Hematopoietic multipotent progenitor cell (in vitro differentiated cells): ENCODE data around the gene CD63. TPM values are rescaled to one million over a fixed set of nuclear protein-coding genes. Genes with fewer than 3 reads are reported as not detected.

Source experiments
- DNase-seq, 3 donors: peaks; one replicate each; pipeline ENCODE4 v3.0.0-alpha.2; 2011 to 2015; ENCODE audit warnings: low read depth in 2 of 3, low spot score in 2 of 3
- small RNA-seq: library from RNA; depleted of rRNA; stranded (forward); fragments of <200 nt; gene quantifications from one replicate; pipeline ENCODE3, GENCODE V24; 2012
- total RNA-seq: library from RNA; depleted of rRNA; stranded (reverse); fragments of >200 nt; gene quantifications from one replicate; pipeline ENCODE4 v1.2.3, GENCODE V29; 2012

CD63 gene
- total RNA-seq, 1 donor, result 251 TPM

GRCh38 chr12:55693323-55694187, 35.3 kb downstream of the CD63 start:
- no peak for DNase-seq

- DNase-seq, result no peak
These were observed 36.0 kb downstream of the CD63 start for GRCh38 chr12:55692631-55693322.

GRCh38 chr12:55688716-55689655, 39.8 kb downstream of the CD63 start:
- no peak for DNase-seq

GRCh38 chr12:55687746-55688145, 41.1 kb downstream of the CD63 start:
- DNase-seq, result no peak

- no peak for DNase-seq
These were observed 42.3 kb downstream of the CD63 start for GRCh38 chr12:55686366-55687010.

GRCh38 chr12:55685671-55686070, 43.1 kb downstream of the CD63 start:
- DNase-seq, result no peak

- no peak for DNase-seq
These were observed 43.9 kb downstream of the CD63 start for GRCh38 chr12:55684761-55685370.

GRCh38 chr12:55683676-55684075, 45.1 kb downstream of the CD63 start:
- DNase-seq, result no peak

- no peak for DNase-seq
These were observed 46.6 kb downstream of the CD63 start for GRCh38 chr12:55682087-55682796.

- DNase-seq, result peak in 2 of 3 donors; percentile 53 to 71
These were observed 47.4 kb downstream of the CD63 start for GRCh38 chr12:55681142-55682077.

- DNase-seq, result no peak
These were observed 49.1 kb downstream of the CD63 start for GRCh38 chr12:55679691-55680090.

- DNase-seq, result no peak
These were observed 52.1 kb downstream of the CD63 start for GRCh38 chr12:55676707-55677106.

GRCh38 chr12:55675666-55676065, 53.1 kb downstream of the CD63 start:
- no peak for DNase-seq

Small RNA genes lying within 50 kb of the gene (small RNA-seq; reads per million reads assigned to genes)
- not detected for gene AC009779.1
- not detected for gene RF00017

Other genes with a start within 250 kb of the CD63 start
- gene OR6C68, start 236.6 kb downstream of the CD63 start, total RNA-seq, result not detected
- not detected for gene OR6C4, start 179.4 kb downstream of the CD63 start, total RNA-seq
- not detected for gene OR2AP1, start 156.5 kb downstream of the CD63 start, total RNA-seq
- gene OR10P1, start 92.1 kb downstream of the CD63 start, total RNA-seq, result not detected
- 1.1 TPM for gene ITGA7, start 21.1 kb downstream of the CD63 start, total RNA-seq
- 47.1 TPM for gene BLOC1S1, start 13.0 kb downstream of the CD63 start, total RNA-seq
- 1.9 TPM for gene RDH5, start 8.6 kb downstream of the CD63 start, total RNA-seq
- gene GDF11, start 14.1 kb upstream of the CD63 start, total RNA-seq, result 17.5 TPM
- 23.2 TPM for gene SARNP, start 88.7 kb upstream of the CD63 start, total RNA-seq
- 14.8 TPM for gene ORMDL2, start 89.0 kb upstream of the CD63 start, total RNA-seq
- 54.9 TPM for gene DNAJC14, start 100.6 kb upstream of the CD63 start, total RNA-seq
- gene MMP19, start 113.9 kb upstream of the CD63 start, total RNA-seq, result 0.27 TPM
- 18.0 TPM for gene PYM1, start 198.9 kb upstream of the CD63 start, total RNA-seq
- gene DGKA, start 202.2 kb upstream of the CD63 start, total RNA-seq, result 53.6 TPM
- 1.3 TPM for gene PMEL, start 237.0 kb upstream of the CD63 start, total RNA-seq
- 27.2 TPM for gene CDK2, start 237.8 kb upstream of the CD63 start, total RNA-seq
- gene RAB5B, start 245.1 kb upstream of the CD63 start, total RNA-seq, result 39.9 TPM